Keratinocyte (primary cell): ENCODE data around the gene BHLHA9. TPM values are rescaled to one million over a fixed set of nuclear protein-coding genes. Genes with fewer than 3 reads are reported as not detected.

ENCODE experiments used
- DNase-seq: peaks from one replicate; pipeline ENCODE4 v3.0.0-alpha.2; 2011; ENCODE audit warnings: low read depth, missing footprints, low spot score
- FAIRE-seq: peaks from 2 replicates; lab custom pipeline; 2011; peaks lifted over from hg19 to GRCh38; lab: Jason Lieb, UNC
- H2AFZ ChIP-seq: 2 replicates; pipeline ENCODE4 v1.6.0; 2012; ENCODE audit warnings: low read length, control low read depth, inconsistent platforms; ENCODE audit not compliant: control insufficient read depth
- H3K27ac ChIP-seq: 2 replicates; pipeline ENCODE4 v1.5.1; 2011; ENCODE audit warnings: low read length; ENCODE audit not compliant: control insufficient read depth, insufficient read depth
- H3K27me3 ChIP-seq: 3 replicates; pipeline ENCODE4 v1.6.0; 2011; ENCODE audit warnings: low read length; ENCODE audit not compliant: control insufficient read depth, insufficient read depth; ENCODE audit errors: extremely low read depth
- H3K36me3 ChIP-seq, 2 experiments: 2 replicates in 1 of 2; 3 replicates in 1 of 2; pipeline ENCODE4 v1.5.1; 2011; ENCODE audit warnings: low read length in 2 of 2, mild to moderate bottlenecking in 1 of 2; ENCODE audit not compliant: control insufficient read depth in 2 of 2, insufficient read depth in 2 of 2; ENCODE audit errors: extremely low read depth in 1 of 2
- H3K4me1 ChIP-seq: 3 replicates; pipeline ENCODE4 v1.5.1; 2011; ENCODE audit warnings: low read length; ENCODE audit not compliant: control insufficient read depth, insufficient read depth; ENCODE audit errors: extremely low read depth
- H3K4me2 ChIP-seq: 3 replicates; pipeline ENCODE4 v1.6.0; 2011; ENCODE audit warnings: low read depth, low read length; ENCODE audit not compliant: control insufficient read depth, insufficient read depth; ENCODE audit errors: extremely low read depth
- H3K4me3 ChIP-seq, 3 experiments: fragments of 200-600 bp in 1 of 3; sonication (generic) in 1 of 3; 2 replicates in 2 of 3; 3 replicates in 1 of 3; pipeline ENCODE4 v1.5.1; 2011 to 2016; ENCODE audit warnings: low read length in 3 of 3, mild to moderate bottlenecking in 3 of 3, control low read depth in 2 of 3, inconsistent platforms in 1 of 3, low read depth in 1 of 3, mixed read lengths in 1 of 3, mixed run types in 1 of 3, moderate library complexity in 1 of 3; ENCODE audit not compliant: control insufficient read depth in 2 of 3, insufficient read depth in 2 of 3; ENCODE audit errors: extremely low read depth in 1 of 3
- H3K79me2 ChIP-seq: 2 replicates; pipeline ENCODE4 v1.6.0; 2012; ENCODE audit warnings: low read length; ENCODE audit not compliant: control insufficient read depth, insufficient read depth
- H3K9ac ChIP-seq: 3 replicates; pipeline ENCODE4 v1.6.0; 2011; ENCODE audit warnings: low read length; ENCODE audit not compliant: control insufficient read depth, insufficient read depth; ENCODE audit errors: extremely low read depth
- H3K9me1 ChIP-seq: 3 replicates; pipeline ENCODE4 v1.6.0; 2011; ENCODE audit warnings: low read length; ENCODE audit not compliant: control insufficient read depth, insufficient read depth; ENCODE audit errors: extremely low read depth
- H3K9me3 ChIP-seq: 2 replicates; pipeline ENCODE4 v1.5.1; 2012; ENCODE audit warnings: low read depth, low read length; ENCODE audit not compliant: control insufficient read depth
- H4K20me1 ChIP-seq: 3 replicates; pipeline ENCODE4 v1.6.0; 2011; ENCODE audit warnings: low read length; ENCODE audit not compliant: control insufficient read depth, insufficient read depth; ENCODE audit errors: extremely low read depth
- CTCF ChIP-seq, 3 experiments: IDR thresholded peaks in 1 of 3; conservative IDR thresholded peaks in 1 of 3; optimal IDR thresholded peaks in 1 of 3; 2 replicates in 2 of 3; 3 replicates in 1 of 3; pipeline versions ENCODE3 to v1.5.1; 2011; ENCODE audit warnings: low read length in 3 of 3, mild to moderate bottlenecking in 3 of 3, moderate library complexity in 2 of 3, control low read depth in 1 of 3, inconsistent platforms in 1 of 3; ENCODE audit not compliant: insufficient read depth in 2 of 3; ENCODE audit errors: extremely low read depth in 1 of 3
- EZH2 ChIP-seq: IDR thresholded peaks from one replicate; pipeline ENCODE4 v1.6.1; 2012; ENCODE audit warnings: inconsistent platforms, mild to moderate bottlenecking, low read length, moderate library complexity
- dilution Hi-C: fragments of 300-500 bp; cut with MboI; formaldehyde crosslinking; loops from one replicate; pipeline ENCODE4 v1.7.0; 2020; ENCODE audit warnings: low sequenced_read_pairs; ENCODE audit not compliant: extremely low pct_ligation_motif_present
- polyA minus RNA-seq, 3 experiments: library from RNA; depleted of rRNA, polyadenylated mRNA; stranded (reverse); fragments of >200 nt; gene quantifications; 1 replicate in 1 of 3; 2 replicates in 1 of 3; 3 replicates in 1 of 3; pipeline ENCODE4 v1.2.3, GENCODE V29; 2011
- polyA plus RNA-seq, 5 experiments: library from polyadenylated mRNA; depleted of rRNA in 3 of 5; stranded (reverse) in 3 of 5; stranded (forward) in 1 of 5; unstranded in 1 of 5; fragments of >200 nt; gene quantifications; 1 replicate in 1 of 5; 2 replicates in 3 of 5; 3 replicates in 1 of 5; pipeline versions ENCODE4 v1.2.1 to v1.2.3, GENCODE V29; 2011 to 2012; ENCODE audit warnings: missing spikeins in 2 of 5, low read depth in 1 of 5, low replicate concordance in 1 of 5

BHLHA9 gene
- polyA plus RNA-seq (not detected in 3 replicates), polyA minus RNA-seq (not detected in 3 replicates)
- polyA plus RNA-seq (2011; ENCODE audit: low read depth), result not detected
- polyA plus RNA-seq (2011; cell fraction: cytosol; rRNA removed), result not detected in 2 replicates
- polyA plus RNA-seq (2011; cell fraction: nucleus; rRNA removed), result not detected in 2 replicates
- polyA plus RNA-seq (2012; ENCODE audit: low replicate concordance), result not detected in 2 replicates
- polyA minus RNA-seq (2011; cell fraction: cytosol; rRNA and poly(A)+ RNA removed), result not detected
- polyA minus RNA-seq (2011; cell fraction: nucleus; rRNA and poly(A)+ RNA removed), result not detected in 2 replicates

DNA sequence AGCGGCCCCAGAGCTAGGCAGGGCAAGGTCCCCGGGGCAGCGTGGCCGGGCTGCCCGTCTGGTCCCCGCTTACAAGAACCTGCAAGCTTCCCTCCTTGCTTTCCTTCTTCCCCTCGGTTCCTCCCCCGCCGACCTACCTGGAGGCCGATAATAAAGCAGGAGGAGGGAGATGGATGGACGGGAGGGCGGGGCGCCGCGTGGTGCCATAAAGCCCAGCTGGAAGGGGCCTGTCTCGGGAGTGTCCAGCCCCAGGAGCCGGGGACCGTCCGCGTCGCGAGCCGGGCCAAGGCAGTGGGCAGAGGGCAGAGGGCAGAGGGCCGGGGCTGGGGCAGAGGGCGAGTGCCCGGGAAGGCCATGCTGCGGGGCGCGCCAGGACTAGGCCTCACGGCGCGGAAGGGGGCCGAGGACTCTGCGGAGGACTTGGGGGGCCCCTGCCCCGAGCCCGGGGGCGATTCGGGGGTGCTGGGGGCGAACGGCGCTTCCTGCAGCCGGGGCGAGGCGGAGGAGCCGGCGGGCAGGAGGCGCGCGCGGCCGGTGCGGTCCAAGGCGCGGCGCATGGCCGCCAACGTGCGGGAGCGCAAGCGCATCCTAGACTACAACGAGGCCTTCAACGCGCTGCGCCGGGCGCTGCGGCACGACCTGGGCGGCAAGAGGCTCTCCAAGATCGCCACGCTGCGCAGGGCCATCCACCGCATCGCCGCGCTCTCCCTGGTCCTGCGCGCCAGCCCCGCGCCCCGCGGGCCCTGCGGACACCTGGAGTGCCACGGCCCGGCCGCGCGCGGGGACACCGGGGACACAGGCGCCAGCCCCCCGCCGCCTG is at the start of gene BHLHA9:
Gene BHLHA9 (plus strand): TSS at position 235 of the 820 bp plus-strand sequence. CDS start 120 bp downstream, at position 355.
- Histone ChIP-seq H3K9me3 (no peaks in the 10 kb centered on the region), H3K36me3 (no peaks in the 10 kb centered on the region), H3K4me1 (peaks cover 2% of the 10 kb centered on the region), H3K27me3 (peaks cover 39% of the 10 kb centered on the region), H3K27ac (no peak within 1 kb of the TSS), H4K20me1 (no peaks in the 10 kb centered on the region), H3K9ac (no peak within 1 kb of the TSS), H3K4me2 (no peak within 1 kb of the TSS), H3K4me3 (no peak within 1 kb of the TSS), H3K79me2 (no peaks in the 10 kb centered on the region), H2AFZ (no peak within 1 kb of the TSS), H3K9me1 (no peaks in the 10 kb centered on the region)
- FAIRE-seq (no peak), DNase-seq (no peak)
- no peak for TF ChIP-seq CTCF (optimal IDR thresholded peaks at IDR 0.05 in 1 of 3, IDR thresholded peaks at IDR 0.05 in 1 of 3, conservative IDR thresholded peaks at IDR 0.05 in 1 of 3; ENCODE audit: extremely low read depth in 1 of 3, insufficient read depth in 2 of 3, low read length in 3 of 3)
- peak; percentile 12 for TF ChIP-seq EZH2
- dilution Hi-C loops, result no loop called here

DNA sequence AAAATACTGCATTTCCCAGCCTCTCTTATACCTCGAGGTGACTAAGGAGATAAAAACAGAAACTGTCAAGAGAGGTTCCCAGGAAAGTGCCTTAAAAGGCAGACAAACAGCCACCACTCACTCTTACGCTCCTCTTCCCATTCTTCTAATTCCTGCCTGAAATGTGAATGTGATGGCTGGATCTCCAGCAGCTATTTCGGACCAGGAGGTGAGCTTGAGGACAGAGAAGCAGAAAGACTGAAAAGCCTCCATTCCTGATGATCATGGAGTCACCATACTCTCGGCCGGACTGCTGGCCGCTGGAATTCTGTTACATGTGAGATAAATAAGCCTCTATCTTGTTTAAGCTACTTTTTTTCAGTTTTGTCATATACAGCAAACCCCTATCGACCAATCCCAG is 49.0 kb upstream of the BHLHA9 start:
- Histone ChIP-seq H3K4me1 (no peaks in the 10 kb centered on the region), H3K27me3 (peaks cover 10% of the 10 kb centered on the region), H3K9me1 (no peaks in the 10 kb centered on the region), H3K27ac (no peak overlapping the region), H3K4me3 (no peak overlapping the region), H4K20me1 (no peaks in the 10 kb centered on the region), H3K36me3 (no peaks in the 10 kb centered on the region), H3K9me3 (no peaks in the 10 kb centered on the region), H3K79me2 (no peaks in the 10 kb centered on the region), H3K9ac (no peak overlapping the region), H3K4me2 (no peak overlapping the region), H2AFZ (no peak overlapping the region)
- dilution Hi-C loops, result no loop called here
- no peak for FAIRE-seq
- no peak for TF ChIP-seq CTCF (optimal IDR thresholded peaks at IDR 0.05 in 1 of 3, IDR thresholded peaks at IDR 0.05 in 1 of 3, conservative IDR thresholded peaks at IDR 0.05 in 1 of 3; ENCODE audit: extremely low read depth in 1 of 3, insufficient read depth in 2 of 3, low read length in 3 of 3)
- no peak for TF ChIP-seq EZH2
- DNase-seq, result no peak
